Lung (tissue), 12 donors: Measurements from ENCODE around the gene PPIL6. TPM values are rescaled to one million over a fixed set of nuclear protein-coding genes. Genes with fewer than 3 reads are reported as not detected.

Source experiments
- ATAC-seq: fragments of 200-7000 bp; cut with Tn5 transposase; one replicate; pipeline ENCODE4 v1.9.1; 2020; ENCODE audit warnings: moderate number of reproducible peaks; ENCODE audit not compliant: insufficient read depth, low FRiP score
- DNase-seq, 3 donors: peaks; one replicate each; pipeline ENCODE4 v3.0.0-alpha.2; 2013 to 2017
- H3K27ac ChIP-seq, 2 donors: one replicate each; pipeline ENCODE4 v1.5.1; 2013; ENCODE audit warnings: mild to moderate bottlenecking in 2 of 2, moderate library complexity in 2 of 2, control low read depth in 1 of 2, inconsistent platforms in 1 of 2, low read depth in 1 of 2, low read length in 1 of 2
- H3K27me3 ChIP-seq, 3 donors: one replicate each; pipeline ENCODE4 v1.5.1; 2013; ENCODE audit warnings: low read length in 2 of 3; ENCODE audit not compliant: control insufficient read depth in 3 of 3, insufficient read depth in 3 of 3
- H3K36me3 ChIP-seq, 4 donors: one replicate each; pipeline ENCODE4 v1.5.1; 2013; ENCODE audit warnings: low read length in 4 of 4, mild to moderate bottlenecking in 1 of 4, moderate library complexity in 1 of 4; ENCODE audit not compliant: control insufficient read depth in 4 of 4, insufficient read depth in 4 of 4
- H3K4me1 ChIP-seq, 5 donors: one replicate each; pipeline ENCODE4 v1.5.1; 2013; ENCODE audit warnings: low read length in 5 of 5, mild to moderate bottlenecking in 2 of 5, moderate library complexity in 1 of 5; ENCODE audit not compliant: control insufficient read depth in 5 of 5, insufficient read depth in 5 of 5
- H3K4me3 ChIP-seq: one replicate; pipeline ENCODE4 v1.5.1; 2013; ENCODE audit warnings: mild to moderate bottlenecking, control low read depth, moderate library complexity
- H3K9ac ChIP-seq, 2 donors: one replicate each; pipeline ENCODE4 v1.5.1; 2013; ENCODE audit warnings: low read length in 2 of 2, control low read depth in 1 of 2; ENCODE audit not compliant: insufficient read depth in 1 of 2
- H3K9me3 ChIP-seq, 4 donors: one replicate each; pipeline ENCODE4 v1.5.1; 2013; ENCODE audit warnings: low read length in 3 of 4, mild to moderate bottlenecking in 1 of 4, moderate library complexity in 1 of 4; ENCODE audit not compliant: control insufficient read depth in 4 of 4, insufficient read depth in 3 of 4
- WGBS, 2 donors: extraction: QIAGEN DNeasy Blood & Tissue Kit; methylation state at CpG; one replicate each; pipeline ENCODE4 v1.1.7; 2013; 5-methylcytosine and 5-hydroxymethylcytosine counted together
- polyA plus RNA-seq, 2 donors: library from polyadenylated mRNA; stranded (reverse); fragments of 200-250 nt; gene quantifications; one replicate each; pipeline ENCODE4 v1.2.1, GENCODE V29; 2013
- total RNA-seq, 2 donors: library from RNA; depleted of rRNA in 1 of 2; stranded (reverse); fragments of >200 nt in 1 of 2; gene quantifications; one replicate each; pipeline ENCODE4 v1.2.1, GENCODE V29; 2014 to 2021
- TF ChIP-seq, protein P1 (sequence below): IDR thresholded peaks from 2 replicates; pipeline ENCODE4 v1.5.1; 2012; ENCODE audit warnings: mild to moderate bottlenecking; ENCODE audit errors: control extremely low read depth, extremely low read depth
- donor health status: control.
- donor health status: control.
- donor health status: Bipolar disorder and iron deficiency.
- donor health status: healthy.
- donor health status: DM: yes; HTN: yes; CAD: no.

PPIL6 gene
- total and polyA plus RNA-seq, 4 donors: 6.3 to 18.1 (median 13.3) TPM

DNA sequence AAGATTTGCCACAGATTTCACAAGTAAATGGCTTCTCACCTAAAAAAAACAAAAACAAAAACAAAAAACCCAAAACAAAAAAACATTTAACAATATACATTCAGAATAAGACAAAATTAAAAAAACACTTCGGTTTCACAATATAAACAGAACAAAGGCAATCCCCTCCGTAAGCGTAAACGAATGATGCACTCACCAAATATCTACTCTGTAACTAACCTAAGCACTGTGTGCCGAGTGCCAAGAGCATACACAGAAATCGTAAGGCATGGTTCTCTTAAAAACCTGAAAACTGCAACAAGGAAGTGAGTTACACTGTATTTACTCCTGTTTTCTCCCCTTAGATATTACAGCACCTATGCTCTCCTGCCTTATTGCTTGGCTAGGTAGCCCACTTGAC lies 27.3 kb upstream of the PPIL6 start:
- TF ChIP-seq, protein P1, sequence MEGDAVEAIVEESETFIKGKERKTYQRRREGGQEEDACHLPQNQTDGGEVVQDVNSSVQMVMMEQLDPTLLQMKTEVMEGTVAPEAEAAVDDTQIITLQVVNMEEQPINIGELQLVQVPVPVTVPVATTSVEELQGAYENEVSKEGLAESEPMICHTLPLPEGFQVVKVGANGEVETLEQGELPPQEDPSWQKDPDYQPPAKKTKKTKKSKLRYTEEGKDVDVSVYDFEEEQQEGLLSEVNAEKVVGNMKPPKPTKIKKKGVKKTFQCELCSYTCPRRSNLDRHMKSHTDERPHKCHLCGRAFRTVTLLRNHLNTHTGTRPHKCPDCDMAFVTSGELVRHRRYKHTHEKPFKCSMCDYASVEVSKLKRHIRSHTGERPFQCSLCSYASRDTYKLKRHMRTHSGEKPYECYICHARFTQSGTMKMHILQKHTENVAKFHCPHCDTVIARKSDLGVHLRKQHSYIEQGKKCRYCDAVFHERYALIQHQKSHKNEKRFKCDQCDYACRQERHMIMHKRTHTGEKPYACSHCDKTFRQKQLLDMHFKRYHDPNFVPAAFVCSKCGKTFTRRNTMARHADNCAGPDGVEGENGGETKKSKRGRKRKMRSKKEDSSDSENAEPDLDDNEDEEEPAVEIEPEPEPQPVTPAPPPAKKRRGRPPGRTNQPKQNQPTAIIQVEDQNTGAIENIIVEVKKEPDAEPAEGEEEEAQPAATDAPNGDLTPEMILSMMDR: no peak
- Histone ChIP-seq H3K4me3 (no peak overlapping the region), H3K27me3 (no peaks in the 10 kb centered on the region), H3K27ac (no peak overlapping the region), H3K36me3 (peaks cover 20 to 44% (median 32%) of the 10 kb centered on the region in 4 donors), H3K9ac (no peak overlapping the region), H3K4me1 (peaks cover 0 to 10% (median 2%) of the 10 kb centered on the region in 5 donors), H3K9me3 (no peaks in the 10 kb centered on the region)
- 90 to 96% methylated on average over 6 of the region's 6 CpGs for WGBS, 2 donors
- ATAC-seq (no peak), DNase-seq (no peak)

GRCh38 chr6:109466212-109466923 lies 25.9 kb upstream of the PPIL6 start:
- DNase-seq (peak in 2 of 3 donors; percentile 35 to 59), ATAC-seq (no peak)
- TF ChIP-seq, protein P1: no peak
- peaks cover 0 to 10% (median 2%) of the 10 kb centered on the region in 5 donors for H3K4me1 ChIP-seq
- 67 to 84% methylated on average over 7 of the region's 7 CpGs for WGBS, 2 donors
- peak overlapping the region in 1 of 2 donors; percentile 68 for H3K27ac ChIP-seq
- no peaks in the 10 kb centered on the region for H3K9me3 ChIP-seq
- no peaks in the 10 kb centered on the region for H3K27me3 ChIP-seq
- H3K36me3 ChIP-seq: peaks cover 14 to 42% (median 27%) of the 10 kb centered on the region in 4 donors
- H3K9ac ChIP-seq: no peak overlapping the region
- H3K4me3 ChIP-seq: no peak overlapping the region

- Histone ChIP-seq H3K4me3 (no peak overlapping the region), H3K27me3 (no peaks in the 10 kb centered on the region), H3K36me3 (peaks cover 11 to 36% (median 25%) of the 10 kb centered on the region in 4 donors), H3K9ac (no peak overlapping the region), H3K9me3 (no peaks in the 10 kb centered on the region), H3K27ac (peak overlapping the region; percentile 28 to 68), H3K4me1 (peaks cover 0 to 10% (median 2%) of the 10 kb centered on the region in 5 donors)
- TF ChIP-seq, protein P1: no peak
- peak in 1 of 3 donors; percentile 48 for DNase-seq
- peak; percentile 47 for ATAC-seq
- 67 to 92% methylated on average over 7 of the region's 7 CpGs for WGBS, 2 donors
Observed at GRCh38 chr6:109465772-109466171, 25.3 kb upstream of the PPIL6 start.
